Measurements from ENCODE around the gene TSPO2. TPM values are rescaled to one million over a fixed set of nuclear protein-coding genes. Genes with fewer than 3 reads are reported as not detected.

The TSPO2 gene
- total RNA-seq, 1 donor from 2014 or later, result not detected

DNA sequence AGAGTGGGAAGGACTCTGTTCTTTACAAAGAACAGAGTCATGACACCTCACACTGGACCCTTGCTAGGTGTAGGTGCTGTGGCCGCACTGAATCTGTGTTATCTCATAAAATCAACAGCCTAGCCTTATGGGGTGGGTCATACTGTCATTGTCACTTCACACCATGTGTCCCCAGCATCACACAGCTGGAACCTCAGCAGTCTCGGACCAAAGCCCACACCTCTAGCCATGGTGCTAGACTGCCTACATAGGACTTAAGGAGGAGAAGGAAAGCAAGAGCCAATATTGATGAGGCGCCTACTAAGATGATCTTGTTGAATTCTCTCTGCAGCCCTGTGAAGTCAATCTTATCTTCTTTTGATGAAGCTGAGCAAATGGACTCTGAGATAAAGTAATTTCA, 34.3 kb upstream of the TSPO2 start:
- H3K4me3 ChIP-seq, result no peak overlapping the region
- H3K9ac ChIP-seq, result no peak overlapping the region
- no peak overlapping the region for H3K27ac Mint-ChIP-seq
- no peak overlapping the region for H2AFZ ChIP-seq (replicated peaks)
- no peaks in the 10 kb centered on the region for H3K36me3 ChIP-seq
- H3F3A ChIP-seq (ENCODE audit: low read depth), result peaks cover 3% of the 10 kb centered on the region
- H3K79me2 ChIP-seq (ENCODE audit: low read depth), result no peaks in the 10 kb centered on the region
- H3K27ac ChIP-seq, result no peak overlapping the region
- no peak for DNase-seq (ENCODE audit: low spot score)
- H3K27me3 Mint-ChIP-seq (ENCODE audit: insufficient read depth, low read depth), result peaks cover 5% of the 10 kb centered on the region
- peaks cover 2% of the 10 kb centered on the region for H3K4me1 Mint-ChIP-seq
- H3K4me3 Mint-ChIP-seq, result no peak overlapping the region
- no peaks in the 10 kb centered on the region for H3K9me3 ChIP-seq (ENCODE audit: low read depth)
- no peaks in the 10 kb centered on the region for H4K20me1 ChIP-seq (ENCODE audit: low read depth)
- no peaks in the 10 kb centered on the region for H3K27me3 ChIP-seq
- no peak overlapping the region for H3K4me2 ChIP-seq
- peaks cover 6% of the 10 kb centered on the region for H3K4me1 ChIP-seq
- TF ChIP-seq EZH2 (IDR thresholded peaks at IDR 0.05), result no peak
- TF ChIP-seq, protein P1, sequence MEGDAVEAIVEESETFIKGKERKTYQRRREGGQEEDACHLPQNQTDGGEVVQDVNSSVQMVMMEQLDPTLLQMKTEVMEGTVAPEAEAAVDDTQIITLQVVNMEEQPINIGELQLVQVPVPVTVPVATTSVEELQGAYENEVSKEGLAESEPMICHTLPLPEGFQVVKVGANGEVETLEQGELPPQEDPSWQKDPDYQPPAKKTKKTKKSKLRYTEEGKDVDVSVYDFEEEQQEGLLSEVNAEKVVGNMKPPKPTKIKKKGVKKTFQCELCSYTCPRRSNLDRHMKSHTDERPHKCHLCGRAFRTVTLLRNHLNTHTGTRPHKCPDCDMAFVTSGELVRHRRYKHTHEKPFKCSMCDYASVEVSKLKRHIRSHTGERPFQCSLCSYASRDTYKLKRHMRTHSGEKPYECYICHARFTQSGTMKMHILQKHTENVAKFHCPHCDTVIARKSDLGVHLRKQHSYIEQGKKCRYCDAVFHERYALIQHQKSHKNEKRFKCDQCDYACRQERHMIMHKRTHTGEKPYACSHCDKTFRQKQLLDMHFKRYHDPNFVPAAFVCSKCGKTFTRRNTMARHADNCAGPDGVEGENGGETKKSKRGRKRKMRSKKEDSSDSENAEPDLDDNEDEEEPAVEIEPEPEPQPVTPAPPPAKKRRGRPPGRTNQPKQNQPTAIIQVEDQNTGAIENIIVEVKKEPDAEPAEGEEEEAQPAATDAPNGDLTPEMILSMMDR (IDR thresholded peaks at IDR 0.05), result no peak
- H3K9me3 Mint-ChIP-seq, result peaks cover 9% of the 10 kb centered on the region
- H3K36me3 Mint-ChIP-seq, result peaks cover 6% of the 10 kb centered on the region

DNA sequence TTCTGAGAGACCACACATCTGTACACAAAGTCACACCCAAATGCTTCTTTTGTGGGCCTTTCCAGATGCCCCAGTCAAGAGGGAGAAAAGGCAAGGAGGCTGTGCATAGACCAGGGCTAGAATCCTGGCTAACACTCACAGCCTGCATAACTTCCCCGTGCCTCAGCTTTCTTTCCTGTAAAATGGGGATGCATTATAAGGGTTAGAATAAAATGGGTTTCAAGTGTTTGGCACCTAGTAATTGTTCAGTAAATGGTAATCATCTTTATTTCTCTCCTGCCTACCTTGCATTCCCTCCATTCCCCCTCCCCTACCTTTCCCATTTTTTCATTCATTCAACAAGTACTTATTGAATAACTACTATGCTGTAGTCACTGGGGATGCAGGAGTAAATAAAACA, 32.6 kb upstream of the TSPO2 start:
- Mint-ChIP-seq H3K27ac (no peak overlapping the region), H3K27me3 (ENCODE audit: insufficient read depth, low read depth) (peaks cover 5% of the 10 kb centered on the region), H3K4me3 (no peak overlapping the region), H3K36me3 (peaks cover 5% of the 10 kb centered on the region), H3K9me3 (peaks cover 2% of the 10 kb centered on the region), H3K4me1 (peaks cover 2% of the 10 kb centered on the region)
- no peak for TF ChIP-seq EZH2 (IDR thresholded peaks at IDR 0.05)
- no peak for TF ChIP-seq EZH2phosphoT487 (IDR thresholded peaks at IDR 0.05)
- TF ChIP-seq, protein P1 (IDR thresholded peaks at IDR 0.05), result no peak
- H4K20me1 ChIP-seq (ENCODE audit: low read depth), result no peaks in the 10 kb centered on the region
- no peak overlapping the region for H3K9ac ChIP-seq
- peaks cover 3% of the 10 kb centered on the region for H3F3A ChIP-seq (ENCODE audit: low read depth)
- no peak overlapping the region for H3K4me3 ChIP-seq
- no peaks in the 10 kb centered on the region for H3K27me3 ChIP-seq
- no peak overlapping the region for H3K4me2 ChIP-seq
- H3K9me3 ChIP-seq (ENCODE audit: low read depth), result no peaks in the 10 kb centered on the region
- no peaks in the 10 kb centered on the region for H3K36me3 ChIP-seq
- H3K4me1 ChIP-seq, result peaks cover 6% of the 10 kb centered on the region
- H3K79me2 ChIP-seq (ENCODE audit: low read depth), result no peaks in the 10 kb centered on the region
- H2AFZ ChIP-seq (replicated peaks), result no peak overlapping the region
- no peak for DNase-seq (ENCODE audit: low spot score)
- H3K27ac ChIP-seq, result no peak overlapping the region

DNA sequence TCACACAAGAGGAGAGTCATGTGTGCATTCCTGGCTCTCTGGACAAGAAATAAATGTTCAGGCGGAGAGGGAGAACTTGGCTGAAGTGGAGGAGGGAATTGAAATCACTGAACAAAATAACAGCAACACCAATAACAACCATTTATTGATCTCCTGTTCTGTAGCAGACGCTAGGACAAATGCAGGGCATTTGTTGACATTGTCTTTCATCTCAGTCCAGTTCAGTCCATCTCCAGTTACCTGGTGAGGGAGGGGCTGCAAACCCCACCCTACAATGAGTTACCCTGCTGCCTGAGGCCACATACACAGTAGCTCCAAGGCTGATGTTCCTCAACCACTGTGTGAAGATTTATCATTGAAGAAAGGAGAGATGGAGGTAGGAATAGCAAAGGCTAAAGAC, 30.6 kb upstream of the TSPO2 start:
- no peak overlapping the region for H3K4me3 ChIP-seq
- no peaks in the 10 kb centered on the region for H3K36me3 ChIP-seq
- no peak overlapping the region for H3K27ac Mint-ChIP-seq
- H2AFZ ChIP-seq (replicated peaks), result no peak overlapping the region
- no peaks in the 10 kb centered on the region for H3K27me3 ChIP-seq
- H3K4me2 ChIP-seq, result no peak overlapping the region
- no peaks in the 10 kb centered on the region for H3K4me1 Mint-ChIP-seq
- no peak overlapping the region for H3K9ac ChIP-seq
- H3K9me3 Mint-ChIP-seq, result peaks cover 2% of the 10 kb centered on the region
- H3K27me3 Mint-ChIP-seq (ENCODE audit: insufficient read depth, low read depth), result peaks cover 8% of the 10 kb centered on the region
- H3K4me1 ChIP-seq, result no peaks in the 10 kb centered on the region
- no peaks in the 10 kb centered on the region for H4K20me1 ChIP-seq (ENCODE audit: low read depth)
- H3K4me3 Mint-ChIP-seq, result no peak overlapping the region
- H3K27ac ChIP-seq, result no peak overlapping the region
- H3K79me2 ChIP-seq (ENCODE audit: low read depth), result no peaks in the 10 kb centered on the region
- DNase-seq (ENCODE audit: low spot score), result no peak
- H3K36me3 Mint-ChIP-seq, result peaks cover 8% of the 10 kb centered on the region
- TF ChIP-seq, protein P1 (IDR thresholded peaks at IDR 0.05), result no peak
- TF ChIP-seq EZH2phosphoT487 (IDR thresholded peaks at IDR 0.05), result no peak
- no peak for TF ChIP-seq EZH2 (IDR thresholded peaks at IDR 0.05)
- no peaks in the 10 kb centered on the region for H3F3A ChIP-seq (ENCODE audit: low read depth)
- H3K9me3 ChIP-seq (ENCODE audit: low read depth), result no peaks in the 10 kb centered on the region

Data from neural progenitor cell (in vitro differentiated cells).